Epithelial cell of esophagus (primary cell): ENCODE measurements around the gene CDC42BPA.
"Not testable (repeated sequence)": the region's sequence is repeated elsewhere in the genome, so short reads cannot be mapped to it uniquely, and the experiment has no call there.

ENCODE experiments used
- DNase-seq: peaks from one replicate; pipeline ENCODE4 v3.0.0; 2010; ENCODE audit warnings: low read depth
- H3K4me3 ChIP-seq: 2 replicates; pipeline ENCODE4 v1.5.1; 2011; ENCODE audit warnings: mild to moderate bottlenecking, low read length, control low read depth
- TF ChIP-seq, protein P1 (sequence below): IDR thresholded peaks from 2 replicates; pipeline ENCODE4 v1.5.1; 2011; ENCODE audit warnings: low read depth, mild to moderate bottlenecking, low read length, control low read depth, inconsistent platforms; ENCODE audit not compliant: insufficient read depth; ENCODE audit errors: missing control alignments

The CDC42BPA gene

DNA sequence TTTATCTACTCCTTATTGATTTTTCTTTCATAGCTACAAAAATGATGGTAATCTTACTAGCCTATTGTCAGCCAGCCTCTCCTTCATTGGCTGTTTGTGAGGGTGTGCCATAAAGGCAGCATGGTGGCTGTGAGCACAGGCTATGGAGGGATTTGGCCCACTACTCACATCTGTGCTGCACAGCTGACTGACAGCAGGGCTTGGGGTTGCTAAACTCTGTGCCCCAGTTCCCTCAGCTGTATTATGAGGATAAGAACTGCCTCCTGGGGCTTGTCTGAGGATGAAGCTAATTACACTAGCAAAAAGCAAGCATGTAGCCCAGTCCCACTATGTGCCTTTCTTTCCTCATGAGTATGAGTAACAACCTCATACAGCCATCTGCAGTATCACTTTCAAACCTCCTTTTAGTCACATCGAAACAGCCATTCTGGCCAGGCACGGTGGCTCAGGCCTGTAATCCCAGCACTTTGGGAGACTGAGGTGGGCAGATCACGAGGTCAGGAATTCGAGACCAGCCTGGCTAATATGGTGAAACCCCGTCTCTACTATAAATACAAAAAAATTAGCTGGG is 312.0 kb downstream of the CDC42BPA start:
- TF ChIP-seq, protein P1, sequence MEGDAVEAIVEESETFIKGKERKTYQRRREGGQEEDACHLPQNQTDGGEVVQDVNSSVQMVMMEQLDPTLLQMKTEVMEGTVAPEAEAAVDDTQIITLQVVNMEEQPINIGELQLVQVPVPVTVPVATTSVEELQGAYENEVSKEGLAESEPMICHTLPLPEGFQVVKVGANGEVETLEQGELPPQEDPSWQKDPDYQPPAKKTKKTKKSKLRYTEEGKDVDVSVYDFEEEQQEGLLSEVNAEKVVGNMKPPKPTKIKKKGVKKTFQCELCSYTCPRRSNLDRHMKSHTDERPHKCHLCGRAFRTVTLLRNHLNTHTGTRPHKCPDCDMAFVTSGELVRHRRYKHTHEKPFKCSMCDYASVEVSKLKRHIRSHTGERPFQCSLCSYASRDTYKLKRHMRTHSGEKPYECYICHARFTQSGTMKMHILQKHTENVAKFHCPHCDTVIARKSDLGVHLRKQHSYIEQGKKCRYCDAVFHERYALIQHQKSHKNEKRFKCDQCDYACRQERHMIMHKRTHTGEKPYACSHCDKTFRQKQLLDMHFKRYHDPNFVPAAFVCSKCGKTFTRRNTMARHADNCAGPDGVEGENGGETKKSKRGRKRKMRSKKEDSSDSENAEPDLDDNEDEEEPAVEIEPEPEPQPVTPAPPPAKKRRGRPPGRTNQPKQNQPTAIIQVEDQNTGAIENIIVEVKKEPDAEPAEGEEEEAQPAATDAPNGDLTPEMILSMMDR = no peak
- DNase-seq = no peak
- H3K4me3 ChIP-seq = no peak overlapping the region

DNA sequence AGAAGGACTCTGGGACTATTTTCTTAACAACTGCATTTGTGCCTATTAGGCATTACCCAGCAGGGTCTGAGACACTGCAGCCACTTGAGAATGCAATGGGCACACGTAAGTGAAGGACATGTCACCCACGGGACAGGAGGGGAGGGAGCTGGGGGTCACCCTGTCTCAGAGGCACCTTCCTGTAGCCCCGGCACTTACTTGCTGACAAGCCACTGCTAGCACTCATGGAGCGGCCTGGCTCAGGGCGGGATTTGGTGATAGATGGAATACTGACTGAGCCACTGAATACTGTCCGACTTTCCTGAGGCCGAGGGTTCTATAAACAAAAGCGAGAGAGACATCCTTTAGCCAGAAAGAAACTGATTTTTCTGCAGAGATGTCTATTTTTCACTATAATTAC is 313.5 kb downstream of the CDC42BPA start:
- no peak for DNase-seq
- TF ChIP-seq, protein P1 = no peak
- no peak overlapping the region for H3K4me3 ChIP-seq

DNA sequence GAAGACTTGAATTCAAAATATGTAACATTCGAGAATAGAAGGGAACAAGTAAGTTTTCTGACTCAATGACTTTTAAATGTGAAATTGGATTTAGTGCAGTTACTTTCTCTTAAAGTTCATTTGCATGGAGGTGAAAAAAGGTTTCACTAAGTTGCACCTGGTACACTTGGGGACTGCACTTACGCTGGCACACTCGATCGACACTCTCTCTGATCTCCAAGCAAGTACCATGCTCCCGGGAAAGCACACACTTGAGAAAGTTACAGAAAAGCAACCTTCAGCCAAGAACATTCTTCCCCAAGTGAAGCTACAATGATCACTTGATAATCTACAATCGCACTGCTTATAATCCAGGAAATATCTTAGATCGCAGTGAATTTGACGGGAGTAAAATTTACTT is 315.1 kb downstream of the CDC42BPA start:
- no peak for DNase-seq
- TF ChIP-seq, protein P1 = no peak
- H3K4me3 ChIP-seq = no peak overlapping the region

DNA sequence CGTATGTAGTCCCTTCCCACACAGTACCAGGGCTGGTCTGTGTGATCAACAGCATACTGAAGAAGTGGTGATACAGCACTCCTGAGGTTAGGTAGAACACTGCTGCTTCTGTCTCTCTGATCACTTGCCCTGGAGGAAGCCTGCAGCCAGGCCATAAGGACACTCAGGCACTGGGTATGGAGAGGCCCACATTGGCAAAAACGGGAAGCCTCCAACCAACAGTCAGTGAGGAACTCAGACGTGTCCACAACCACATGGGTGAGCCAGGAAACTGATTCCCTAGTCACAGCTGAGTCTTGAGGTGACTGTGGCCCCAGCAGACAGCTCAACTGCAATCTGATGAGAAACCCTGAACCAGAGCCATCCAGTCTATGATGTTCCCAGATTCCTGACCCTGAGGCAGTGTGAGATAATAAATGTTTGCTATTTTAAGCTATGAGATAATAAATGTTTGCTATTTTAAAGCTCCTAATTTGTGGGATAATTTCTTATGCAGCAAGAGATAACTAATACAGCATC is 315.7 kb downstream of the CDC42BPA start:
- no peak for DNase-seq
- H3K4me3 ChIP-seq = no peak overlapping the region
- TF ChIP-seq, protein P1 = no peak

DNA sequence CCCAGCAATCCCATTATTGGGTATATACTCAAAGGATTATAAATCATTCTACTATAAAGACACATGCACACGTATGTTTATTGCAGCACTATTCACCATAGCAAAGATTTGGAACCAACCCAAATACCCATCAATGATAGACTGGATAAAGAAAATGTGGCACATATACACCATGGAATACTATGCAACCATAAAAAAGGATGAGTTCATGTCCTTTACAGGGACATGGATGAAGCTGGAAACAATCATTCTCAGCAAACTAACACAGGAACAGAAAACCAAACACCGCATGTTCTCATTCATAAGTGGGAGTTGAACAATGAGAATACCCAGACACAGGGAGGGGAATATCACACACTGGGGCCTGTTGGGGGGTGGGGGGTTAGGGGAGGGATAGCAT is 318.7 kb downstream of the CDC42BPA start:
- H3K4me3 ChIP-seq, DNase-seq: not testable (repeated sequence)

DNA sequence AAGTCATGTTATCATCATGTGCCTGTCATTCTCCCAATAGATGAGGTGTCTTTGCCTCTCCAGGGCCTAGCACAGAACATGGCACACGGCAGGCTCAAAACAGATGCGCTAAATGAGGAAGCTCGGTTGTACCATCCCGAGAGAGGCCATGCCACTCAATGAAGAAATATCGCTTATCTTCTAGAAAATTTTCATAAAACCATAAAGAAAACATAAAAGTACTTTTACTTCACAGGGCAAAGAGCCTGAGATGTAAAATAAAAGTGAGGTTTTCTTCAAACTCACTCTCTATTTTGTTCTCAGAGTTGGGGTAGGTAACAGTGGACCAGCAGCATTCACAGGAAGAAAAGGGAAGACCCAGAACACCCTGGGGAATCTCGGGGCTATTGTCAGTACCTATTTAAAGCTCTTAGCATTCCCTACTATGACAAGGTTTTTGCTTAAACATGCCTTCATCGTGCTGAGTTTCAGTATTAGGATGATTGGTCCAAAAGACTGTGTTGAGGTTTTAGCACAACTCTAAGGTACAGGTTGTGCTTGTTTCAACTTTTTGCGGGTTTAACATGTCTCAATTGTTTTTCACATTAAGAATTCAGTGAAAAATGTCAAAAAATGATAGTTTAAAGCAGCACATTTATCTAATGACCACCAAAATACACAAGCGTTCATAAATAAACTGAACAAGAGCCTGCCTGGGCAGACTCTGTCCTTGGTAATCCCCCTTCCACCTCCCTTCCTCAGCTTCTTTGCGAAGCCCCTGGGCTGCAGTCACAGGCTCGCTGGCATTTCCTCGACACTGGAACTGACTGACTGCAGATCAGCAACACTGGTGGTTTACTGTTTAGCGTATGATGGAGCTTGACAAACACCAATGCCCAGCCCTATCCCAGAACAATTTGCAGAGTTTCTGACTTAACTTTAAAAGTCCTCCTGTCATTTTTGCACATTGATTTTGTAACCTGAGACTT is 322.6 kb downstream of the CDC42BPA start:
- no peak for DNase-seq
- TF ChIP-seq, protein P1 = no peak
- no peak overlapping the region for H3K4me3 ChIP-seq

DNA sequence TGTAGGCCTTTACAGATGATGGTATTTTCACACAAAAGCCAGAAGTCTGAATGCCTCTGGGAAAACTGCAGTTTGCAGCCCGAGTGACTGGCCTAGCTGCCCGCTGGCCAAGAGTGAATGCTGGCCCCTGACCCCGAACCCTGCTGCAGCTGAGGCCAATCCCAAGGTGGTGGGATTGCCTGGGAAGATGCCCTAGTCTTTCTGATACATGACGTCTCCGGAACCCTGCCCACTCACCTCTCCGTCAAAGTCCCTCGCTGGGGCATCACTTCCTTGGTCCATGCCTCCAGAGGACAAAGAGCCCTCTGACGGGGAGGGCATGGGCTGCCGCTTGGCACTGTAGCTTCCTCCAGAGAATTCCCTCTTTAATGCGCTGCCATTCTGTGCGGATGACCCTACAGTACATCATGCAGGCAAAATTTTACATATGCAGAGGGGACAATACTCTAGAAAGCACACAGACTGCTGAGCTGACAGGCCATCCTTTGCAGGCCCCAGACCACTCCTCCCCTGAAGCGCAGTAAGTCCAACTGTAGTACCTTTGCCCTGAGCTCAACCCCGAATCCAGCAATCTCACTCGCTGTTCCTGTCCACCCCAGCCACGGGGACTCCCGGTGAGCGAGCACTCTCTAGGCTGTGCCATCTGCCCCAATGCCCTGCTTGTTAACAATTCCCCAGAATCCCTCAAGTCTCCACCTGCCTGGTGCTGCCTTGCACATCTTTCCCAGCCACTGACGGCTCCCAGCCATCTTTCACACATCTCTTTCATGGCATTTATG is 323.5 kb downstream of the CDC42BPA start:
- no peak overlapping the region for H3K4me3 ChIP-seq
- DNase-seq = no peak
- TF ChIP-seq, protein P1 = no peak
